H54 (cell line): Measurements from ENCODE around the gene ADGRF5.

Experiments
- DNase-seq: peaks from one replicate; pipeline ENCODE4 v3.0.0; 2011; ENCODE audit warnings: low spot score, mixed read lengths; ENCODE audit not compliant: insufficient read length
- FAIRE-seq: peaks from 3 replicates; lab custom pipeline; 2011; peaks lifted over from hg19 to GRCh38; lab: Jason Lieb, UNC
- POLR2A ChIP-seq: IDR thresholded peaks from 2 replicates; pipeline ENCODE4 v1.6.1; 2011; ENCODE audit warnings: low read depth, mild to moderate bottlenecking, low read length

ADGRF5 gene

GRCh38 chr6:46947497-46947896 lies 25.8 kb upstream of the ADGRF5 start:
- FAIRE-seq = no peak
- no peak for DNase-seq
- TF ChIP-seq POLR2A = no peak

- FAIRE-seq = no peak
- DNase-seq = no peak
Measured at GRCh38 chr6:46940433-46941226, 18.9 kb upstream of the ADGRF5 start.

GRCh38 chr6:46937642-46938041 lies 15.9 kb upstream of the ADGRF5 start:
- no peak for TF ChIP-seq POLR2A
- no peak for FAIRE-seq
- DNase-seq = no peak

More at GRCh38 chr6:46940433-46941226, 18.9 kb upstream of the ADGRF5 start:
- TF ChIP-seq POLR2A = no peak

GRCh38 chr6:46935687-46936086 lies 13.9 kb upstream of the ADGRF5 start:
- DNase-seq = no peak
- FAIRE-seq = no peak
- no peak for TF ChIP-seq POLR2A

GRCh38 chr6:46933751-46934150 lies 12.0 kb upstream of the ADGRF5 start:
- DNase-seq (no peak), FAIRE-seq (no peak)
- TF ChIP-seq POLR2A = no peak

- no peak for FAIRE-seq
- TF ChIP-seq POLR2A = no peak
- DNase-seq = no peak
Measured at GRCh38 chr6:46932526-46933319, 11.0 kb upstream of the ADGRF5 start.

- DNase-seq (no peak), FAIRE-seq (no peak)
- TF ChIP-seq POLR2A = no peak
Measured at GRCh38 chr6:46931416-46931815, 9.7 kb upstream of the ADGRF5 start.

GRCh38 chr6:46930331-46930730 lies 8.6 kb upstream of the ADGRF5 start:
- no peak for DNase-seq
- FAIRE-seq = no peak
- no peak for TF ChIP-seq POLR2A

- FAIRE-seq (no peak), DNase-seq (no peak)
- no peak for TF ChIP-seq POLR2A
Measured at GRCh38 chr6:46927066-46927465, 5.3 kb upstream of the ADGRF5 start.

GRCh38 chr6:46926481-46926880 lies 4.7 kb upstream of the ADGRF5 start:
- FAIRE-seq = no peak
- no peak for DNase-seq
- TF ChIP-seq POLR2A = no peak

GRCh38 chr6:46925563-46926253 lies 4.0 kb upstream of the ADGRF5 start:
- DNase-seq (no peak), FAIRE-seq (no peak)
- no peak for TF ChIP-seq POLR2A

- DNase-seq (no peak), FAIRE-seq (no peak)
- no peak for TF ChIP-seq POLR2A
Measured at GRCh38 chr6:46923476-46923875, 1.7 kb upstream of the ADGRF5 start.

- FAIRE-seq = no peak
- TF ChIP-seq POLR2A = no peak
- DNase-seq = no peak
Measured at GRCh38 chr6:46921059-46921458, 679 bp downstream of the ADGRF5 start.

- DNase-seq (no peak), FAIRE-seq (no peak)
- TF ChIP-seq POLR2A = no peak
Measured at GRCh38 chr6:46918806-46919205, 2.9 kb downstream of the ADGRF5 start.

- TF ChIP-seq POLR2A = no peak
- DNase-seq = no peak
- FAIRE-seq = no peak
Measured at GRCh38 chr6:46917002-46917545, 4.7 kb downstream of the ADGRF5 start.
